Activated CD4-positive, alpha-beta T cell treated with anti-CD3 and anti-CD28 coated beads for 36 hours (primary cell): ENCODE results near the gene ASTN1. TPM values are rescaled to one million over a fixed set of nuclear protein-coding genes. Genes with fewer than 3 reads are reported as not detected.

Experiments
- ATAC-seq: fragments of 200-7000 bp; cut with Tn5 transposase; one replicate; pipeline ENCODE4 v1.10.0; 2021; ENCODE audit warnings: mild to moderate bottlenecking, moderate library complexity
- CTCF ChIA-PET: fragments of 350-600 bp; sonication (Branson Sonifier 250); formaldehyde crosslinking; loops from one replicate; lab custom pipeline; 2021; ENCODE audit warnings: antibody characterized with exemption; lab: Charles Lee
- POLR2A ChIA-PET: fragments of 350-600 bp; sonication (Branson Sonifier 250); formaldehyde crosslinking; loops from one replicate; lab custom pipeline; 2021; ENCODE audit warnings: antibody characterized with exemption, inconsistent platforms; lab: Charles Lee
- DNase-seq: peaks from one replicate; pipeline ENCODE4 v3.0.0-alpha.2; 2020
- H3K27ac Mint-ChIP-seq: one replicate; pipeline ENCODE4 v1.8.0; 2021; ENCODE audit warnings: mixed read lengths
- H3K27me3 Mint-ChIP-seq: one replicate; pipeline ENCODE4 v1.8.0; 2021; ENCODE audit warnings: mixed read lengths
- H3K36me3 Mint-ChIP-seq: one replicate; pipeline ENCODE4 v1.8.0; 2021; ENCODE audit warnings: low read depth, mixed read lengths
- H3K4me1 Mint-ChIP-seq: one replicate; pipeline ENCODE4 v1.8.0; 2021; ENCODE audit warnings: mixed read lengths
- H3K4me3 Mint-ChIP-seq: one replicate; pipeline ENCODE4 v1.8.0; 2021; ENCODE audit warnings: mild to moderate bottlenecking, moderate library complexity, mixed read lengths
- H3K9me3 Mint-ChIP-seq: one replicate; pipeline ENCODE4 v1.8.0; 2021; ENCODE audit warnings: low read depth, mixed read lengths
- intact Hi-C, 2 experiments: fragments of 100-400 bp; cut with DNase I in 1 of 2; cut with micrococcal nuclease in 1 of 2; formaldehyde crosslinking; loops; one replicate each; pipeline versions ENCODE4 v1.14.2 to v1.15.1; 2022 to 2024; cut with DNase I, micrococcal nuclease
- total RNA-seq, 2 experiments: library from RNA; stranded (reverse); gene quantifications; one replicate each; pipeline ENCODE4 v1.2.3, GENCODE V29; 2021

Gene ASTN1
- total RNA-seq, 2 experiments from 2014 or later, result not detected

DNA sequence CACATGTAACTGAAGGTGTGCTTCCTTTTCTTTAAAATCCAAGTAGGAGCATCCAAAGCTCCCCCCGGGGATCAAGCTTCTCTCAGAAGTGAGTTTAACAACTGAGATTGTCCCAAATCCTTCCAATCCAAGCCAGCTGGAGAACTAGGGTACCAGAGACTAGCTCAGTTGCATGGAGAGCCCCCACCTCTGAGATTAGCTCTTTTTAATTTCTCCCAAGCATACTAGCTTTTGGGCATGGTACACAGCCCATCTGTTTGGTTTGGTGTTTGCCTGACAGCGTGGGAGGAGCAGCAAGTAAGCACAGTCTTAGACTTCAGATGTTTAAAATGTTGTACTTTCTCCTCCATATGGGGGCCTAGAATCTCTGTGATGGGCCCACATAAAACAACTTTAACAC is 142.8 kb downstream of the ASTN1 start:
- ChIA-PET CTCF (interaction anchor here (0.6 kb wide), 1 partner anchor 258 kb away, joined by 3 read pairs; no protein-coding TSS in a partner anchor), POLR2A (no interaction called here)
- no peaks in the 10 kb centered on the region for H3K27me3 Mint-ChIP-seq
- no peak overlapping the region for H3K27ac Mint-ChIP-seq
- DNase-seq (no peak), ATAC-seq (no peak)
- intact Hi-C loops, result no loop called here
- H3K36me3 Mint-ChIP-seq, result no peaks in the 10 kb centered on the region
- H3K9me3 Mint-ChIP-seq, result peaks cover 2% of the 10 kb centered on the region
- H3K4me1 Mint-ChIP-seq, result no peaks in the 10 kb centered on the region
- H3K4me3 Mint-ChIP-seq, result no peak overlapping the region

DNA sequence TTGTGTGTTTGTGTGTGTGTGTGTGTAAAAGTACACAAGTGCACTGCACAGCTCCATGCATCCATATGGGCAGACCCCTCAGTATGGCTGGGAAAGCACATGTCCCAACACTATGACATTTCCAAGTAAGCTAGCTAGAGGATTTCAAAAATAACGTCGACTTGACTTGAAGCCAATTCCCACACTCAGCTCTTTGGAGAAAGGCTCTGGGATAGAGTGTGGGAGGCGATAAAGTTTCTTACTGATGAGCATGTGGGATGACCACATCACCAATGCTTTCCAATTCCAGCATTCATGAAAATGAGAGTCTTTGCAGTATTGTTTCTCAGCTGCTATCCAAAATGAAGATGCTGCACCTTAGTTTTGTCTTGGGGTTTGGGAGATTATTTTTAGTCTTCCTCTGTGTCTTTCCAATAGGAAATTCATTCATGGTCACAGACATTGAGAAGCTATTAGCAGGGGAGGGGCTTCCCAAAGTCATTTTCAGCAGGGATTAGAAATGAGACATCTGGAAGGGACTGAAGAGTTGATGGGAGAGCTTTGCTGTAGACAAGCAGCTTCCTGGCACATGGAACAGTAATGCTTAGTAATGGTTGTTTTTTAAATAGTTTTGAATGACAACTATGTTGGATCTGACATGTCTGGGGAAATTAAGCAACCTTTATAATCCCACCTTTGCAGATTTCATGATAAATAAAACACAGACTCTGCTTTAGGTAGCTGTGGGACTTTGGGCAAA is 143.5 kb downstream of the ASTN1 start:
- ChIA-PET CTCF (no interaction called here), POLR2A (no interaction called here)
- intact Hi-C loops, result no loop called here
- Mint-ChIP-seq H3K36me3 (no peaks in the 10 kb centered on the region), H3K27me3 (no peaks in the 10 kb centered on the region), H3K4me1 (no peaks in the 10 kb centered on the region), H3K27ac (no peak overlapping the region), H3K9me3 (peaks cover 2% of the 10 kb centered on the region), H3K4me3 (no peak overlapping the region)
- no peak for ATAC-seq
- DNase-seq, result no peak

DNA sequence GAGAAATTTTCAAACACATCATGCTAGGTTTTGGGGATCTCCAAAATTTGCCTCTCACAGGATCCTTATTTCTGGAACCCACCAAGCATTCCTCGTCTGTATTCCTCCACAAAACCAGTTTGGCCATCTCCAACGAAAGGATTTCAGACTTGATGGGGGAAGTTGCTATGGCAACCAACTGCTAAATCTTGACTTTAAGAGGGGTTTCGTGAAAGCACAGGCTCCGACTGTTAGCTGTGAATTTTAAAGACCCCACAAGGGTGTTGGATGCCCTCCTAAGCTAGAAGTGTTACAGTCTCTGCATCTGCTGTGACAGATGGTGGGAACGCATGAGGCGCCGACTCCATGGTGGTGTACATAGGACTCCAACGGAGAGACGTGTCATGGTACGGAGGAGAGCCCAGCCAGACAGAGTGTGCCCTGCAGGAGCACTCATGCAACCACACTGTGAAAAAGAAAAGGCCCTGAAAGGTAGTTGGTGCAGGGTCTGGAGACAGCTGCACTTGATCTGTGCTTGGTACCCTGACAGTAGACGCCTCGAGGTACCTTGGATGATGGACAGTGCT is 147.1 kb downstream of the ASTN1 start:
- no peaks in the 10 kb centered on the region for H3K36me3 Mint-ChIP-seq
- no peak for ATAC-seq
- CTCF ChIA-PET, result no interaction called here

DNA sequence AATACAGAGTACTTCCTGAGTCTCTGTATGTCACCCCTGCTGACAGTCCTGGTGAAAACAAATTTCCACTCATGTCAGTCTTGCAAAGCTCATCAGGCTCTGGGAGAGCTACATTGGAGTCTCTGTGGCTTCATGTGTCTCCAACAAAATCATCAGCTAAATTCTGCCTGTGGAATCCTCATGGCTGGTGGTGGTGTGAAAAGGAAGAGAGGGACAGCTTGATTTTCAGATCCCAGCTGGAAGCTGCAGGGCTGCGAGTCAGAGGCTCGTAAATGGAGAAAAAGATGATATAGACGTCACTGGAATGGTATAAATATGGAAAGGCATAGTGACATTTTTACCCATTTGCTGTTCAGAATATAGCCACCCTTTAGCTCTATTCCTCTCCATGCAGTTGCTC is 150.2 kb downstream of the ASTN1 start:
- Mint-ChIP-seq H3K27me3 (no peaks in the 10 kb centered on the region), H3K36me3 (no peaks in the 10 kb centered on the region), H3K4me3 (no peak overlapping the region), H3K4me1 (no peaks in the 10 kb centered on the region), H3K27ac (no peak overlapping the region), H3K9me3 (no peaks in the 10 kb centered on the region)
- ATAC-seq, result no peak
- ChIA-PET CTCF (no interaction called here), POLR2A (no interaction called here)
- intact Hi-C loops, result no loop called here
- DNase-seq, result no peak

More for the DNA sequence above, 147.1 kb downstream of the ASTN1 start:
- no peaks in the 10 kb centered on the region for H3K9me3 Mint-ChIP-seq
- intact Hi-C loops, result no loop called here
- no peaks in the 10 kb centered on the region for H3K4me1 Mint-ChIP-seq
- no peaks in the 10 kb centered on the region for H3K27me3 Mint-ChIP-seq
- POLR2A ChIA-PET, result no interaction called here
- no peak overlapping the region for H3K27ac Mint-ChIP-seq
- no peak for DNase-seq
- H3K4me3 Mint-ChIP-seq, result no peak overlapping the region

DNA sequence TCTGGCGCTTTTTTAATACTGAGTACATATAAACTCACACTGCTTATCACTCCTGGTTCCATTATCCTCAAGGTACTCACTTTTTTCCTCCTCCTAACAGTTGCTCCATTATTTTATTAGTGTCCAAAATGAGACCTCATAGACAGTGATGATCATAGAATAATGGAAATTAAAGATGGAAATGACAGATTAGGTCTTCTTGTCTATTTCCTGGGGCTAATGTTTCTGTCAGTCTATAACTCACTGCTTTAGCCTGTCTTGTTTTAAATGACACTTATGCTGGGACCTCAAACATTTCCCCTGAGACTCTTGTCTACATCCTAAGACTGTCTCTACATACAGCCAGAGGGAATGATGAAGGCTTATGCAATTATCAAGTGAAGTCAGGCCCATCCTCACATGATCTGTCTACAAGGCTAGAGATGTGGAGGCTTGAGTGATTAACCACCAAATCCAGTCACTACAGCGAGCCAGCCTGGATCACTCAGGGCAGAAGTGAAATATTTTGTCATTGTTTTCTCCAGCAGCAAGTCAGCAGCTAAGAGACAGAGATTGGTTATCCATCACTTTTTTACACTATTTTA is 152.1 kb downstream of the ASTN1 start:
- no peaks in the 10 kb centered on the region for H3K4me1 Mint-ChIP-seq
- H3K27ac Mint-ChIP-seq, result no peak overlapping the region
- H3K4me3 Mint-ChIP-seq, result no peak overlapping the region
- ChIA-PET POLR2A (no interaction called here), CTCF (interaction anchor here (0.6 kb wide), 1 partner anchor 332 kb away, joined by 3 read pairs; no protein-coding TSS in a partner anchor)
- ATAC-seq (no peak), DNase-seq (no peak)
- H3K9me3 Mint-ChIP-seq, result no peaks in the 10 kb centered on the region
- no peaks in the 10 kb centered on the region for H3K36me3 Mint-ChIP-seq
- H3K27me3 Mint-ChIP-seq, result no peaks in the 10 kb centered on the region
- intact Hi-C loops, result no loop called here

DNA sequence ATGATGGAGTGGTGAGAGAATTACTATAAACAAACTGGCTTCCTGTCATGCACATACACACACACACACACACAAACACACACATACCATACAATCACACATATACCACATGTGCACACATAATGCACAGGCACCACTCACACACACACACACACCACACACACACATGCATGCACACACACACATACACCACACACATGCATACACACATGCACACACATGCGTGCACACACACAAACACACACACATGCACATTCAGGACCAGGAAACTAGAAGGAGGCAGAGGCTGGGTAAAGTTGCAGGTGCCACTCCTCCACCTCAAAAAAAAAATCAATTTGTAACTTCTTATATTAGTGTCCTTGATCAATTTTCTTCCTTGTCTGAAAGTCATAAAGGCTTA is 153.0 kb downstream of the ASTN1 start:
- H3K27me3 Mint-ChIP-seq, result no peaks in the 10 kb centered on the region
- no peak for ATAC-seq
- H3K4me1 Mint-ChIP-seq, result no peaks in the 10 kb centered on the region
- intact Hi-C loops, result no loop called here
- H3K9me3 Mint-ChIP-seq, result no peaks in the 10 kb centered on the region
- no peaks in the 10 kb centered on the region for H3K36me3 Mint-ChIP-seq
- CTCF ChIA-PET, result no interaction called here
- no peak for DNase-seq
- H3K4me3 Mint-ChIP-seq, result no peak overlapping the region
- no peak overlapping the region for H3K27ac Mint-ChIP-seq
- POLR2A ChIA-PET, result no interaction called here

DNA sequence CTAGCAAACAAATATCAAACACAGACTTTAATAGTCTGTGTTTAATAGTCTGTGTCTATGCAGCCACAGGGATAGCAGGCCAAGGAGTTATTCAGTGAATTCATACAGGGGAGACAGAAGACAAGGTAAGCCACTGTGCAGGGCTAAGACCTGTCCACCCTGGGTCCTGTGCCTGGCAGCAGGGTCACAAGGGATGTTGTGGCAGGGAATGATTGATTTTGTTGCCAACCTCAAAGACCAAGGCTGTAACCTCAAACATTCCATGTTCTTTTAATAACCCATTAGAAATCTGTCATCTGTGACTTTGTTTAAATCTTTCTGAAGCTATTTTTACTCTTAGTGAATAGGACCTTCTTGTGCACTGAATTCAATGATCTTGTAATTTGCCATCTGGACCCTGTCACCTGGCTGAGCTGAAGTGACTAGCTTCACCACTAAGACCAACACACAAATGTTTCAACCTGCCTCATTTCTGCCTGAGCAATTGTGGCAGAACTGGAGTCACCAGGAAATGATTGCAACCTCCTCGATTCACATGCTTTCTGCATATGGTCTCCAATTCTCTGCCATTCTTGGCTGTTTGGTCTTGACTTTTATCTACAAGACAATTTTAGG is 154.2 kb downstream of the ASTN1 start:
- no peak for ATAC-seq

DNA sequence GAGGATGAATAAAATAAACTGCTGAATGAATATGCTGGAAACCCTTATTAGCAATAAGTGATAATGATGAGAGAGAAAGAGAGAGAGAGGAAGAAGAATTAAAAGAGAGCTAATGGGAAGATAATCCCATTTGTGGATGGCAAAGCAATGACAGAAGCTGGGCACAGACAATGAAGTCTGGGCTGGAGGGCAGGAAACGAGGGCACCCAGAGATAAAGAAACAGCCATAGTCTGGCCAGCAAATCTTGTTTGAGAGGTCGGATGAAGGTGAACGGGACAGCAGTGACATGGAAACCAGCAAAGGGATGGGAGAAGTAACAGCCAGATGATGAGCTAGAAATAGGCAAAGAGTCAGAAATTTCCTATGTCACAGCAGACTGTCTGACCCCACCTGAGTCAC is 155.9 kb downstream of the ASTN1 start:
- POLR2A ChIA-PET, result no interaction called here
- Mint-ChIP-seq H3K36me3 (no peaks in the 10 kb centered on the region), H3K4me1 (no peaks in the 10 kb centered on the region), H3K4me3 (no peak overlapping the region), H3K27me3 (no peaks in the 10 kb centered on the region), H3K9me3 (no peaks in the 10 kb centered on the region), H3K27ac (no peak overlapping the region)
- ATAC-seq, result no peak
- intact Hi-C loops, result no loop called here
- CTCF ChIA-PET, result interaction anchor here (0.6 kb wide), 1 partner anchor 19 kb away, joined by 3 read pairs; no protein-coding TSS in a partner anchor
- DNase-seq, result no peak

More for the DNA sequence above, 154.2 kb downstream of the ASTN1 start:
- intact Hi-C loops, result no loop called here
- Mint-ChIP-seq H3K27ac (no peak overlapping the region), H3K4me3 (no peak overlapping the region), H3K9me3 (no peaks in the 10 kb centered on the region), H3K4me1 (no peaks in the 10 kb centered on the region), H3K36me3 (no peaks in the 10 kb centered on the region), H3K27me3 (no peaks in the 10 kb centered on the region)
- ChIA-PET POLR2A (no interaction called here), CTCF (no interaction called here)
- DNase-seq, result no peak

DNA sequence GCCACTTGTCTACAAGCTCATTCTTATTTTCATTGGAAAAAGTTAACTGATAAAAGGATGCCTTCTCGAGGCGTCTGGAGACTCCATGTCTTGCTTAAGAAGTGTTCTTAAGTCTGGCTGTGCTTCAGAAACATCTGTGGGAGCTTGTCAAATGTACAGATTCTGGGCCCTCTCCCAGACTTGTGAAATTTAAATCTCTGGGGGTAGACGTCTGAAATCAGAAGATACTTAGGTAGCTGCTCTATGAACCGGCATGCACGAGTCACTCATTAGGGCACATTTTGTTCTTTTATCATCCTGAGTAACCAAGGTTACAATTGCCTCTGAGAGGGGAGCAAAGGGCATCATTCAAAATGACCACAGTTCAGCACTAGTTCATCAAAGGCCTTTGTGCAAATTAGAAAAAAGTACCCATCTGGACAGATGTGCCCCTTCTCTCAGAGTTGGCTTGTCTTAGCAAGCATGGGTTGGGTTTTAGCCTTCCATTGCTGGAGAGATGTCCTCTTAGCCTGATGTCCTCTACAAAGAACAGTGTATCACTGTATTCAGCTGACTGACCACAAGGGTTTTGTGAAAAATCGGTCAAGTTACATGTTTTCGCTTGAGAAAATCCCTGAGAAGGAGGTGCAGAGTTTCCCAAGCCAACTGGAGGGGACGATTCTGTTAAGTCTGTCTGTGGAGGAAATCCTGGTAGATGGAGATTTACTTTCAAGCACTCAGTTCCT is 156.9 kb downstream of the ASTN1 start:
- no peak for DNase-seq
- intact Hi-C loops, result no loop called here
- Mint-ChIP-seq H3K36me3 (no peaks in the 10 kb centered on the region), H3K27me3 (no peaks in the 10 kb centered on the region), H3K27ac (no peak overlapping the region), H3K4me1 (no peaks in the 10 kb centered on the region), H3K4me3 (no peak overlapping the region), H3K9me3 (no peaks in the 10 kb centered on the region)
- POLR2A ChIA-PET, result no interaction called here
- no peak for ATAC-seq
- CTCF ChIA-PET, result no interaction called here

DNA sequence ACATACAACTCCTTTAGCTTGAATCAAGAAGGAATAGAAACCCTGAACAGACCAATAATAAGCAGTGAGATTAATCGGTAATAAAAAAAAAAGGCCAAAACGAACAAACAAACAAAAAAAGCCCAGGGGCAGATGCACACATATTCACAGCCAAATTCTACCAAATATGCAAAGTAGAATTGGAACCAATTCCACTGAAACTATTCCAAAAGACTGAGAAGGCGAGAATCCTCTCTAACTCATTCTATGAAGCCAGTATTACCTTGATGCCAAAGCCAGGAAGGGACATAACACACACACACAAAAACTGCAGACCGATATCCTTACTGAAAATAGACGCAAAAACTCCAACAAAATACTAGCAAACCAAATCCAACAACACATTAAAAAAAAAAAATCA is 161.6 kb downstream of the ASTN1 start:
- H3K27me3 Mint-ChIP-seq, result no peaks in the 10 kb centered on the region
- ChIA-PET POLR2A (interaction anchor here (0.6 kb wide), 1 partner anchor 20 kb away, joined by 3 read pairs; no protein-coding TSS in a partner anchor), CTCF (no interaction called here)

DNA sequence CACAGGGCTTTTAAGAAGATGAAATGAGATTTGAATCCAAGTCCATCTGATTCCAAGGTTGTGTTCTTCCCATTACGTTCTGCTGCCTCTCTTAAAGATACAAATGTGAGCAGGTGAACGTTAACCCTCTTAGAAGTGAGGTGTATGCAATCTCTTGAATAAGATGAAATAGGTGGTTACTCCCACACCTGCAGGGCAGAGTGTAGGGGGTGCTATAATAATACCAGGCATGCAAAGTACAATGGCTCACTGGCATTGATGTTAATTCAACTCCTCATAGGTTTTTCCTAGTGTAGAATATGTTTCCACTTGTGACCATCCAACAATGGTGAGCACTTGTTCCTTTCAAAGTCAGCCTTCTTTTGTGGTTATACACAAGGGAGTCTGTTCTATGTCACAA is 163.0 kb downstream of the ASTN1 start:
- no peak overlapping the region for H3K27ac Mint-ChIP-seq
- DNase-seq (no peak), ATAC-seq (no peak)
- intact Hi-C loops, result no loop called here
- H3K27me3 Mint-ChIP-seq, result no peaks in the 10 kb centered on the region
- H3K4me3 Mint-ChIP-seq, result no peak overlapping the region
- peaks cover 4% of the 10 kb centered on the region for H3K9me3 Mint-ChIP-seq
- ChIA-PET CTCF (no interaction called here), POLR2A (no interaction called here)
- H3K36me3 Mint-ChIP-seq, result no peaks in the 10 kb centered on the region
- no peaks in the 10 kb centered on the region for H3K4me1 Mint-ChIP-seq

More for the DNA sequence above, 161.6 kb downstream of the ASTN1 start:
- intact Hi-C loops, result no loop called here
- no peak for ATAC-seq
- Mint-ChIP-seq H3K27ac (no peak overlapping the region), H3K4me3 (no peak overlapping the region), H3K9me3 (peaks cover 4% of the 10 kb centered on the region), H3K4me1 (no peaks in the 10 kb centered on the region), H3K36me3 (no peaks in the 10 kb centered on the region)
- no peak for DNase-seq
